ENCODE measurements around the gene LRRC27.

Gene LRRC27

GRCh38 chr10:132401401-132402118 lies 69.6 kb downstream of the LRRC27 start:
- CTCF ChIA-PET, result interaction anchor here (0.7 to 5.0 kb wide), 6 partner anchors 12 to 49 kb away, joined by 3 to 25 read pairs (median 3); no protein-coding TSS in a partner anchor
- Histone ChIP-seq H3K9me3 (ENCODE audit: control extremely low read depth in 1 of 5, control insufficient read depth in 4 of 5, insufficient read depth in 2 of 5, low read depth in 1 of 5, low read length in 4 of 5) (no peaks in the 10 kb centered on the region), H3K4me3 (ENCODE audit: control insufficient read depth in 1 of 7, extremely low read depth in 1 of 7, insufficient read depth in 4 of 7, low read depth in 2 of 7, low read length in 6 of 7) (peak overlapping the region in 1 of 7 experiments; percentile 1), H3K36me3 (ENCODE audit: control insufficient read depth in 4 of 4, insufficient read depth in 4 of 4, low read length in 3 of 4) (peaks cover 2 to 63% (median 24%) of the 10 kb centered on the region in 4 experiments), H3K27ac (ENCODE audit: insufficient read depth in 1 of 2, low read depth in 1 of 2, low read length in 2 of 2, poor library complexity in 1 of 2, severe bottlenecking in 2 of 2) (peak overlapping the region; percentile 15 to 44), H3K27me3 (replicated peaks in 2 of 5; ENCODE audit: control insufficient read depth in 4 of 5, insufficient read depth in 5 of 5, low read length in 4 of 5) (no peaks in the 10 kb centered on the region), H3K4me1 (ENCODE audit: control extremely low read depth in 1 of 4, control insufficient read depth in 4 of 4, insufficient read depth in 4 of 4, low read length in 3 of 4) (peaks cover 2 to 50% (median 49%) of the 10 kb centered on the region in 4 experiments)
- DNase-seq, result no peak
- WGBS (ENCODE audit: insufficient coverage), result 68% methylated on average over 18 of the region's 20 CpGs
- POLR2A ChIA-PET, result no interaction called here

- Histone ChIP-seq H3K27me3 (replicated peaks in 2 of 5; ENCODE audit: control insufficient read depth in 4 of 5, insufficient read depth in 5 of 5, low read length in 4 of 5) (no peaks in the 10 kb centered on the region), H3K4me1 (ENCODE audit: control extremely low read depth in 1 of 4, control insufficient read depth in 4 of 4, insufficient read depth in 4 of 4, low read length in 3 of 4) (peaks cover 2 to 58% (median 56%) of the 10 kb centered on the region in 4 experiments), H3K36me3 (ENCODE audit: control insufficient read depth in 4 of 4, insufficient read depth in 4 of 4, low read length in 3 of 4) (peaks cover 4 to 75% (median 32%) of the 10 kb centered on the region in 4 experiments), H3K4me3 (ENCODE audit: control insufficient read depth in 1 of 7, extremely low read depth in 1 of 7, insufficient read depth in 4 of 7, low read depth in 2 of 7, low read length in 6 of 7) (no peak overlapping the region), H3K9me3 (ENCODE audit: control extremely low read depth in 1 of 5, control insufficient read depth in 4 of 5, insufficient read depth in 2 of 5, low read depth in 1 of 5, low read length in 4 of 5) (no peaks in the 10 kb centered on the region), H3K27ac (ENCODE audit: insufficient read depth in 1 of 2, low read depth in 1 of 2, low read length in 2 of 2, poor library complexity in 1 of 2, severe bottlenecking in 2 of 2) (no peak overlapping the region)
- ChIA-PET POLR2A (no interaction called here), CTCF (interaction anchor here (1.1 to 1.8 kb wide), 3 partner anchors 31 to 44 kb away, joined by 3 to 6 read pairs (median 4); no protein-coding TSS in a partner anchor)
- WGBS (ENCODE audit: insufficient coverage), result 97% methylated on average over 15 of the region's 24 CpGs
- no peak for DNase-seq
Observed at GRCh38 chr10:132402781-132403241, 70.8 kb downstream of the LRRC27 start.

GRCh38 chr10:132403511-132404168 lies 71.6 kb downstream of the LRRC27 start:
- H3K9me3 ChIP-seq (ENCODE audit: control extremely low read depth in 1 of 5, control insufficient read depth in 4 of 5, insufficient read depth in 2 of 5, low read depth in 1 of 5, low read length in 4 of 5), result no peaks in the 10 kb centered on the region
- DNase-seq, result no peak
- no peak overlapping the region for H3K27ac ChIP-seq (ENCODE audit: insufficient read depth in 1 of 2, low read depth in 1 of 2, low read length in 2 of 2, poor library complexity in 1 of 2, severe bottlenecking in 2 of 2)
- CTCF ChIA-PET, result interaction anchor here (1.1 to 1.8 kb wide), 2 partner anchors 30 to 43 kb away, joined by 3 to 4 read pairs; no protein-coding TSS in a partner anchor
- H3K4me3 ChIP-seq (ENCODE audit: control insufficient read depth in 1 of 7, extremely low read depth in 1 of 7, insufficient read depth in 4 of 7, low read depth in 2 of 7, low read length in 6 of 7), result no peak overlapping the region
- peaks cover 4 to 73% (median 32%) of the 10 kb centered on the region in 4 experiments for H3K36me3 ChIP-seq (ENCODE audit: control insufficient read depth in 4 of 4, insufficient read depth in 4 of 4, low read length in 3 of 4)
- WGBS (ENCODE audit: insufficient coverage), result 96% methylated on average over 16 of the region's 25 CpGs
- H3K27me3 ChIP-seq (replicated peaks in 2 of 5; ENCODE audit: control insufficient read depth in 4 of 5, insufficient read depth in 5 of 5, low read length in 4 of 5), result no peaks in the 10 kb centered on the region
- POLR2A ChIA-PET, result no interaction called here
- peaks cover 0 to 58% (median 56%) of the 10 kb centered on the region in 4 experiments for H3K4me1 ChIP-seq (ENCODE audit: control extremely low read depth in 1 of 4, control insufficient read depth in 4 of 4, insufficient read depth in 4 of 4, low read length in 3 of 4)

GRCh38 chr10:132404169-132404880 lies 72.3 kb downstream of the LRRC27 start:
- DNase-seq, result no peak
- Histone ChIP-seq H3K27ac (ENCODE audit: insufficient read depth in 1 of 2, low read depth in 1 of 2, low read length in 2 of 2, poor library complexity in 1 of 2, severe bottlenecking in 2 of 2) (no peak overlapping the region), H3K9me3 (ENCODE audit: control extremely low read depth in 1 of 5, control insufficient read depth in 4 of 5, insufficient read depth in 2 of 5, low read depth in 1 of 5, low read length in 4 of 5) (no peaks in the 10 kb centered on the region), H3K4me3 (ENCODE audit: control insufficient read depth in 1 of 7, extremely low read depth in 1 of 7, insufficient read depth in 4 of 7, low read depth in 2 of 7, low read length in 6 of 7) (no peak overlapping the region), H3K4me1 (ENCODE audit: control extremely low read depth in 1 of 4, control insufficient read depth in 4 of 4, insufficient read depth in 4 of 4, low read length in 3 of 4) (peaks cover 0 to 58% (median 56%) of the 10 kb centered on the region in 4 experiments), H3K36me3 (ENCODE audit: control insufficient read depth in 4 of 4, insufficient read depth in 4 of 4, low read length in 3 of 4) (peaks cover 4 to 74% (median 32%) of the 10 kb centered on the region in 4 experiments), H3K27me3 (replicated peaks in 2 of 5; ENCODE audit: control insufficient read depth in 4 of 5, insufficient read depth in 5 of 5, low read length in 4 of 5) (no peaks in the 10 kb centered on the region)
- whole genome bisulfite sequencing (ENCODE audit: insufficient coverage), result 88% methylated on average over 20 of the region's 32 CpGs
- ChIA-PET CTCF (interaction anchor here (1.8 kb wide), 1 partner anchor 29 kb away, joined by 4 read pairs; no protein-coding TSS in a partner anchor), POLR2A (no interaction called here)

- H3K27me3 ChIP-seq (replicated peaks in 2 of 5; ENCODE audit: control insufficient read depth in 4 of 5, insufficient read depth in 5 of 5, low read length in 4 of 5), result no peaks in the 10 kb centered on the region
- WGBS (ENCODE audit: insufficient coverage), result 98% methylated on average over 44 of the region's 54 CpGs
- ChIA-PET POLR2A (no interaction called here), CTCF (interaction anchor here (9.4 kb wide), 1 partner anchor 16 kb away, joined by 86 read pairs; no protein-coding TSS in a partner anchor)
- no peaks in the 10 kb centered on the region for H3K9me3 ChIP-seq (ENCODE audit: control extremely low read depth in 1 of 5, control insufficient read depth in 4 of 5, insufficient read depth in 2 of 5, low read depth in 1 of 5, low read length in 4 of 5)
- no peak overlapping the region for H3K4me3 ChIP-seq (ENCODE audit: control insufficient read depth in 1 of 7, extremely low read depth in 1 of 7, insufficient read depth in 4 of 7, low read depth in 2 of 7, low read length in 6 of 7)
- H3K36me3 ChIP-seq (ENCODE audit: control insufficient read depth in 4 of 4, insufficient read depth in 4 of 4, low read length in 3 of 4), result peaks cover 4 to 72% (median 31%) of the 10 kb centered on the region in 4 experiments
- H3K4me1 ChIP-seq (ENCODE audit: control extremely low read depth in 1 of 4, control insufficient read depth in 4 of 4, insufficient read depth in 4 of 4, low read length in 3 of 4), result peaks cover 0 to 57% (median 55%) of the 10 kb centered on the region in 4 experiments
- H3K27ac ChIP-seq (ENCODE audit: insufficient read depth in 1 of 2, low read depth in 1 of 2, low read length in 2 of 2, poor library complexity in 1 of 2, severe bottlenecking in 2 of 2), result no peak overlapping the region
- no peak for DNase-seq
Observed at GRCh38 chr10:132404911-132405462, 73.0 kb downstream of the LRRC27 start.

GRCh38 chr10:132405463-132405991 lies 73.5 kb downstream of the LRRC27 start:
- CTCF ChIA-PET, result interaction anchor here (1.4 to 9.4 kb wide), 2 partner anchors 16 to 38 kb away, joined by 5 to 86 read pairs; no protein-coding TSS in a partner anchor
- Histone ChIP-seq H3K4me3 (ENCODE audit: control insufficient read depth in 1 of 7, extremely low read depth in 1 of 7, insufficient read depth in 4 of 7, low read depth in 2 of 7, low read length in 6 of 7) (no peak overlapping the region), H3K9me3 (ENCODE audit: control extremely low read depth in 1 of 5, control insufficient read depth in 4 of 5, insufficient read depth in 2 of 5, low read depth in 1 of 5, low read length in 4 of 5) (no peaks in the 10 kb centered on the region), H3K27me3 (replicated peaks in 2 of 5; ENCODE audit: control insufficient read depth in 4 of 5, insufficient read depth in 5 of 5, low read length in 4 of 5) (no peaks in the 10 kb centered on the region), H3K36me3 (ENCODE audit: control insufficient read depth in 4 of 4, insufficient read depth in 4 of 4, low read length in 3 of 4) (peaks cover 4 to 76% (median 31%) of the 10 kb centered on the region in 4 experiments), H3K27ac (ENCODE audit: insufficient read depth in 1 of 2, low read depth in 1 of 2, low read length in 2 of 2, poor library complexity in 1 of 2, severe bottlenecking in 2 of 2) (no peak overlapping the region), H3K4me1 (ENCODE audit: control extremely low read depth in 1 of 4, control insufficient read depth in 4 of 4, insufficient read depth in 4 of 4, low read length in 3 of 4) (peaks cover 0 to 57% (median 52%) of the 10 kb centered on the region in 4 experiments)
- POLR2A ChIA-PET, result no interaction called here
- WGBS (ENCODE audit: insufficient coverage), result 98% methylated on average over 52 of the region's 53 CpGs
- no peak for DNase-seq
